ENCODE measurements around the gene SHANK1.

- TF ChIP-seq CTCF (conservative IDR thresholded peaks at IDR 0.05; ENCODE audit: low read length) (no peak), EZH2phosphoT487 (IDR thresholded peaks at IDR 0.05; ENCODE audit: borderline replicate concordance) (no peak)
These were observed 80.2 kb downstream of the SHANK1 start, which contains the start of gene SYT3 for GRCh38 chr19:50639121-50640112.
